Stimulated activated naive B cell treated with anti-CD40 and anti-IgM and Interleukin-4, amounts not matched to agents 10 μg/mL and 1 μg/mL and 100 μg/mL, for 72 hours (primary cell): ENCODE data around the gene GRHL1.

Experiments used
- ATAC-seq, 2 donors: fragments of 150-1000 bp; cut with Tn5 transposase; replicated peaks; 2 replicates each; pipeline ENCODE4 v1.10.0; 2021; ENCODE audit warnings: moderate library complexity in 1 of 2
- DNase-seq: peaks from one replicate; pipeline ENCODE4 v3.0.0; 2021
- H3K27ac Mint-ChIP-seq: one replicate; pipeline ENCODE4 v1.8.0; 2022; ENCODE audit warnings: mild to moderate bottlenecking, mixed read lengths
- H3K27me3 Mint-ChIP-seq, 2 donors: one replicate each; pipeline ENCODE4 v1.8.0; 2022; ENCODE audit warnings: mixed read lengths in 2 of 2
- H3K36me3 Mint-ChIP-seq, 2 donors: one replicate each; pipeline ENCODE4 v1.8.0; 2022; ENCODE audit warnings: mixed read lengths in 2 of 2, mild to moderate bottlenecking in 1 of 2
- H3K4me1 Mint-ChIP-seq, 2 donors: one replicate each; pipeline ENCODE4 v1.8.0; 2022; ENCODE audit warnings: mixed read lengths in 2 of 2, mild to moderate bottlenecking in 1 of 2
- H3K4me3 Mint-ChIP-seq, 2 donors: one replicate each; pipeline ENCODE4 v1.8.0; 2022; ENCODE audit warnings: mild to moderate bottlenecking in 2 of 2, mixed read lengths in 2 of 2, moderate library complexity in 1 of 2
- H3K9me3 Mint-ChIP-seq, 2 donors: one replicate each; pipeline ENCODE4 v1.8.0; 2022; ENCODE audit warnings: mixed read lengths in 2 of 2, mild to moderate bottlenecking in 1 of 2

Gene GRHL1

DNA sequence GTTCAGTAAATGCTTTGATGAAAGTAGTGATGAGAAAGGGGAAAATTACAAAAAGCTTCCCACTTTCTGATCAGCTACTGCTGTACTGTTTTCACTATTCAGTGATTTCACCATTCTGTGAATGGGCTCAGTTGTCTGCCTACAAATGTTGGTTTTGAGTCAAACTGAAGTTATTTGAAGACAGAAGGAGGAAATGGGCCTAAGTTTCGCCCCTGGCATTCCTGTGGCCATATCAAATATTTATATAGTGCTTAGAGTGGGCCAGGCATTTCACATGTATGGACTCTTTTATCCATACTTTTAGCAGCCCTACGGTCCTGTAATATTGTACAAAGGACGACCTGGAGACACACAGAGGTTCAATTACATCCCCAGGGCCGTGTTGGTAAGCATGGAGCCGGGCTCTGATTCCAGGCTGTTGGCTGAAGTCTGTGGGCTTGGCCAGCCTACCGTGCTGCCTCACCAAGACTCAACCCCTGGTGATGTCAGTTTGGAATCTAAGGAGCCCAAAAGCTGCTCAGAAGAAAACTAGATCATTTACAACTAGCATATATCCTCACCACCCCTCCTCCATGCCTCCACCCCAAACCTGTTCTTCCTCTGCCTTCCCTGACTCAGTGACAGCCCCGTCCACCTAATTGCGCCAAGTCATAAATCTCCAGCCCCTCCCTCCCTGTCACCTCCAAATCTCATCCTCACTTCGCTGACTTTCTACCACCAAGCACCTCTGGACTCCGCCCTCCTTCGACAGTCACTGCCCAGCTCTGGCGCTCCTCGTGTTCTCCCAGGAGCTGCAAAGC, 10.1 kb upstream of the GRHL1 start:
- Mint-ChIP-seq H3K4me3 (no peak overlapping the region), H3K9me3 (no peaks in the 10 kb centered on the region), H3K27ac (no peak overlapping the region), H3K36me3 (peaks cover 3% of the 10 kb centered on the region in 2 donors), H3K27me3 (peaks cover 18 to 26% of the 10 kb centered on the region in 2 donors), H3K4me1 (no peaks in the 10 kb centered on the region)
- DNase-seq (no peak), ATAC-seq (no peak)

GRCh38 chr2:9941996-9942390, 9.5 kb upstream of the GRHL1 start:
- ATAC-seq: no peak
- Mint-ChIP-seq H3K27ac (no peak overlapping the region), H3K4me3 (no peak overlapping the region), H3K4me1 (no peaks in the 10 kb centered on the region), H3K27me3 (peaks cover 18 to 29% of the 10 kb centered on the region in 2 donors), H3K9me3 (no peaks in the 10 kb centered on the region), H3K36me3 (peaks cover 3% of the 10 kb centered on the region in 2 donors)
- no peak for DNase-seq

DNA sequence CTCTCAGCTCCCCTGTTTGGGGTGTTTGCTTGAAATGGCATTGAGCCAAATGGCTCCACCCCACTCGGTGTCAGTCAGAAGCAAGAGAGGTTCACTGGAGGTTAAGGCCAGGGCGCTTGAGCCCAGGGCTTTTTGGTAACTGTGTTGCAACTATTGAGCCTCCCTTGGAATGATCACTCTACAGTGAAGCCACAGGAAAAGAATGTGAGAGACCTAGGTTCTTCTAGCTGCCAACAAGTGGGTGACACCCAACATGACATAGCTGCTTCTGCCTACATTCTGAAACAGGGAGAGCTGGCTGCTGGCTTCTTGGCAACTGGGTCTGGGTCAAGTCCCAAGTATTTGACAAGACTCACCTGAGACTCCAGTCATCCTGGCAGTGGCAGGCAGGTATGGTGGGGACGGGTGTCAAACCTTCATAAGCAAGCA, 7.1 kb upstream of the GRHL1 start:
- Mint-ChIP-seq H3K4me1 (no peaks in the 10 kb centered on the region), H3K9me3 (no peaks in the 10 kb centered on the region), H3K36me3 (no peaks in the 10 kb centered on the region), H3K4me3 (no peak overlapping the region), H3K27me3 (peaks cover 24 to 41% of the 10 kb centered on the region in 2 donors), H3K27ac (no peak overlapping the region)
- ATAC-seq: no peak
- no peak for DNase-seq

GRCh38 chr2:9945596-9945995, 5.9 kb upstream of the GRHL1 start:
- ATAC-seq (no peak), DNase-seq (no peak)
- peaks cover 33 to 52% of the 10 kb centered on the region in 2 donors for H3K27me3 Mint-ChIP-seq
- H3K9me3 Mint-ChIP-seq: no peaks in the 10 kb centered on the region
- no peaks in the 10 kb centered on the region for H3K36me3 Mint-ChIP-seq
- peaks cover 2 to 4% of the 10 kb centered on the region in 2 donors for H3K4me1 Mint-ChIP-seq
- no peak overlapping the region for H3K4me3 Mint-ChIP-seq
- no peak overlapping the region for H3K27ac Mint-ChIP-seq

GRCh38 chr2:9946076-9946475, 5.4 kb upstream of the GRHL1 start:
- H3K27ac Mint-ChIP-seq: no peak overlapping the region
- peaks cover 30 to 52% of the 10 kb centered on the region in 2 donors for H3K27me3 Mint-ChIP-seq
- DNase-seq (no peak), ATAC-seq (no peak)
- H3K4me1 Mint-ChIP-seq: peaks cover 2 to 7% of the 10 kb centered on the region in 2 donors
- H3K36me3 Mint-ChIP-seq: no peaks in the 10 kb centered on the region
- no peak overlapping the region for H3K4me3 Mint-ChIP-seq
- H3K9me3 Mint-ChIP-seq: no peaks in the 10 kb centered on the region

DNA sequence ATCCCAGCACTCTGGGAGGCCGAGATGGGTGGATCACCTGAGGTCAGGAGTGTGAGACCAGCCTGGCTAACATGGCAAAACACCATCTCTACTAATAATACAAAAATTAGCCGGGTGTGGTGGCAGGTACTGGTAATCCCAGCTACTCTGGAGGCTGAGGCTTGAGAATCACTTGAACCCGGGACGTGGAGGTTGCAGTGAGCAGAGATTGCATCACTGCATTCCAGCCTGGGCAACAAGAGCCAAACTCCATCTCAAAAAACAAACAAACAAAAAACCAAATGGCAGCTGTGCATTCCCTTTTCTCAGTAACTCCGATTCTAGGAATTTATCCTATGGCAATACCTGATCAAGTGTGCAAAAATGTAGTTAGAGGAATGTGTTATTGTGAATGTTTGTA, 4.7 kb upstream of the GRHL1 start:
- Mint-ChIP-seq H3K9me3 (no peaks in the 10 kb centered on the region), H3K27ac (no peak overlapping the region), H3K4me3 (no peak overlapping the region), H3K4me1 (peaks cover 2 to 7% of the 10 kb centered on the region in 2 donors), H3K36me3 (peaks cover 0 to 2% of the 10 kb centered on the region in 2 donors), H3K27me3 (peaks cover 29 to 49% of the 10 kb centered on the region in 2 donors)
- no peak for DNase-seq
- ATAC-seq: no peak

DNA sequence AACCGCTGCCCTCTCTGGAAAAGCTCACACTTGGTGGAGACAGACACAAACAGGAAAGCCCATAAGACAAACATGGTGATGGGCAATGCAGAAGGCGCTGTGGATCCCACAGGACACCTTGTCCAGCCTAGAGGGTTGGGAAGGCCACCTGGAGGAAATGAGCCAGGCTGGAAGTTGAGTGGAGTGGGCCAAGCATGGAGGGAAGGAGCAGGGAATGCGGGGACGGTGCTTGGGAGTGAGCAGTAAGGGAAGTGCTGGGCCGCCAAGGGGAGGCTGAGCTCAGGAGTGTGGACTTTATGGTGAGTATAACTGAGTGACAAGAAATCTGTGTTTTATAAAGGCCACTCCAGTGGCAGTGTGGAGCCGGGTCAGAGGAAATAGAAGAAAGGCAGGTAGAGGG, 2.8 kb upstream of the GRHL1 start:
- Mint-ChIP-seq H3K9me3 (no peaks in the 10 kb centered on the region), H3K27ac (no peak overlapping the region), H3K4me3 (no peak overlapping the region), H3K4me1 (peaks cover 2 to 17% of the 10 kb centered on the region in 2 donors), H3K36me3 (peaks cover 0 to 2% of the 10 kb centered on the region in 2 donors), H3K27me3 (peaks cover 32 to 55% of the 10 kb centered on the region in 2 donors)
- DNase-seq: no peak
- no peak for ATAC-seq

GRCh38 chr2:9949239-9949991, 2.1 kb upstream of the GRHL1 start:
- DNase-seq: no peak
- Mint-ChIP-seq H3K4me3 (peak overlapping the region in 1 of 2 donors; percentile 26), H3K27ac (no peak overlapping the region), H3K36me3 (peaks cover 0 to 2% of the 10 kb centered on the region in 2 donors), H3K9me3 (no peaks in the 10 kb centered on the region), H3K27me3 (peaks cover 35 to 60% of the 10 kb centered on the region in 2 donors), H3K4me1 (peaks cover 2 to 17% of the 10 kb centered on the region in 2 donors)
- ATAC-seq: no peak

DNA sequence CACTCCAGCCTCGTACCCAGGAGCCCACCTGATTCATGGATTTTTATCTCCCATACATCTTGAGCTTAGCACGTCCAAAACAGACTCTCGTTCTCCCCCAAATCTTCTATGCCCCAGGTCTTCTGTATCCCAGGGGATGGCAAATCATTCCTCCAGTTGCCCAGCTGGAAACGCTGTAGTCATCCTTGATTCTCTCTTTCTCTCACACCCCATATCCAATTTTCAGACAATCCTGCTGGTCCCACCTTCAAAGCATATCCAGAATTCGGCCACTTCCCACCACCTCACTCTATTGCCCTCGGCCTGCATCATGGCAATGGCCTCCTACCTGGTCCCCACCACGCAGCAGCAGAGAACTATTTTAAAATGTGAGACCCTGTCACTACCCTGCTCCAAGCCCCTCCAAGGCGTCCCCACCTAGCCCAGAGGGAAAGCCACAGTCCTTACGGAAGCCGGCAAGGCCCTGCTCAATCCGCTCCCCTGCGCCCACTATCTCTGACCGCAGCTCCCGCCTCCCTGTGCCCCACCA, 1.4 kb upstream of the GRHL1 start:
- H3K27ac Mint-ChIP-seq: no peak overlapping the region
- ATAC-seq (no peak), DNase-seq (no peak)
- H3K4me3 Mint-ChIP-seq: peak overlapping the region in 1 of 2 donors; percentile 90
- peaks cover 2 to 17% of the 10 kb centered on the region in 2 donors for H3K4me1 Mint-ChIP-seq
- peaks cover 0 to 2% of the 10 kb centered on the region in 2 donors for H3K36me3 Mint-ChIP-seq
- peaks cover 38 to 60% of the 10 kb centered on the region in 2 donors for H3K27me3 Mint-ChIP-seq
- no peaks in the 10 kb centered on the region for H3K9me3 Mint-ChIP-seq

DNA sequence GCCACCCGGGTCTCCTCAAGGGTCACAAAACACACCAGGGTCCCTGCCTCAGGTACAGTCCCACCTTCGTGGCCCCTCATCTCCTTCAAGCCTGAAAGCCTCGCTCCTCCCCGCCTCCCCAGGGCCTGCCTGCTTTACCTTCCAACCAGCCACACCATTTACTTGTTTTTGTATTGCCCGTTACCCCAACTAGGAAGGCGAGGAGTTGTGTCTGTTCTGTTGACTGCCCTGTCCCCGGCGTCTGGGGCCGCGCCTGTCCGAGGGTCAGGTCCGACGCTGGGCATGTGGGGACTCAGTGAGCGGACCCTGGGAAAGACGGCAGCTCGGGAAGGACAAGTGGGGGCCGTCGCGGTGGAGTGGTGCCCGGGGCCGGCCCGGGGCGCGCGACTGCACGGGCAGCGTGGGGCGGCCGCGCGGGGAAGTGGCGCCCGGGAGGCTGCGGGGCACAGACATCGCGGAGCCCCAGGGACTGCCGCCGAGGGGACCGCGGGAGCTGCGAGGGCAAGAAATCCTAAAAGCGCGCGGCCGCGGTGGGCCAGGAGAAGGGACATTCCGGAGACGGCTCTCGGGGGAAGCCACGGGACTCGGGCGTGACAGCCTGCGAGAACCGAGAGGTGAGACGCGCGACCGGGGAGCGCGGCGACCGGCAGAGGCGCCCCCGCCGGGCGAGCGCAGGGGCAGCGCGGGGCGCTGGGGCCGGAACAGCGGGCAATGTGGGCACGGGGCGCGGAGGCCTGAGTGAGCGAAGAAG, 797 bp upstream of the GRHL1 start:
- Mint-ChIP-seq H3K4me1 (peaks cover 2 to 17% of the 10 kb centered on the region in 2 donors), H3K4me3 (peak overlapping the region; percentile 88 to 90), H3K36me3 (peaks cover 0 to 2% of the 10 kb centered on the region in 2 donors), H3K27ac (peak overlapping the region; percentile 83), H3K27me3 (peaks cover 38 to 60% of the 10 kb centered on the region in 2 donors), H3K9me3 (no peaks in the 10 kb centered on the region)
- ATAC-seq: peak; percentile 62 to 69
- DNase-seq: peak; percentile 44

- peaks cover 0 to 2% of the 10 kb centered on the region in 2 donors for H3K36me3 Mint-ChIP-seq
- H3K9me3 Mint-ChIP-seq: no peaks in the 10 kb centered on the region
- peaks cover 2 to 17% of the 10 kb centered on the region in 2 donors for H3K4me1 Mint-ChIP-seq
- ATAC-seq (no peak), DNase-seq (no peak)
- no peak overlapping the region for H3K27ac Mint-ChIP-seq
- peaks cover 37 to 58% of the 10 kb centered on the region in 2 donors for H3K27me3 Mint-ChIP-seq
- peak overlapping the region; percentile 88 to 90 for H3K4me3 Mint-ChIP-seq
These were observed 296 bp upstream of the GRHL1 start for GRCh38 chr2:9951272-9951521.

- Mint-ChIP-seq H3K4me3 (peak overlapping the region; percentile 73 to 74), H3K9me3 (no peaks in the 10 kb centered on the region), H3K36me3 (peaks cover 0 to 2% of the 10 kb centered on the region in 2 donors), H3K27me3 (peaks cover 37 to 53% of the 10 kb centered on the region in 2 donors), H3K27ac (no peak overlapping the region), H3K4me1 (peaks cover 2 to 17% of the 10 kb centered on the region in 2 donors)
- DNase-seq (no peak), ATAC-seq (no peak)
These were observed 819 bp downstream of the GRHL1 start for GRCh38 chr2:9952286-9952737.

DNA sequence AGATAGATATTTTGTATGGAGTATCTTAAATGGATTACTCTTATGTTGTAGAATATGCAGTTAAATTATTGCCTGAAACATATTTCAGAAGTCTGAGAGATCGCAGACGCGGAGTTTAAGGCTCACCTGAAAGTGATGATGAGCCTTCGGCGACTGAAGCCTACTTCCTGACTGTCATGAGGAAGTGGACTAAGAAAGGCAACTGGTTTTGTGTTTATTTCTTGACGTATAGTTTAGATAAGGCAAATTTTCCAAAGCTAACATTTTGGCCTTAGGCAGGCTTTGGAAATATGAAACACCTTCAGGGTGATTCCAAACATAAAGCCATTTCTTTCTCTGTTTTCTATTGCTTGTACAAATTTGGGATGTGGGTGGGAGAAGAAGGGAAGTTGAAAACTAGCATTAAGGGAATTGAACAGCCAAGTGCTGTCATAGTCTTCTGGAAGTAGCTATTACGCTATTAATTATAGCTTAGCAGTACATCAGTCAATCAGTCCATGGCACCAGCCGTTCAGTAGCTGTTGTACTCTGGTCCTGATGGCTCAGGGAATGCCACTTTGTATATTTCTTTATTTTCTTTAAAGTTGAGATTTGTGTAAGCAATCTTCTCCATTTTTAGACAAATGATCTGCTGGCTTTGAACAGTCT, 1.5 kb downstream of the GRHL1 start:
- DNase-seq (no peak), ATAC-seq (no peak)
- Mint-ChIP-seq H3K4me1 (peaks cover 2 to 17% of the 10 kb centered on the region in 2 donors), H3K27ac (no peak overlapping the region), H3K4me3 (peak overlapping the region in 1 of 2 donors; percentile 54), H3K27me3 (peaks cover 40 to 56% of the 10 kb centered on the region in 2 donors), H3K9me3 (no peaks in the 10 kb centered on the region), H3K36me3 (peaks cover 0 to 2% of the 10 kb centered on the region in 2 donors)
